SK-N-MC (cell line): Measurements from ENCODE around the gene TXNDC16.

Experiments used
- EZH2 ChIP-seq: fragments of 200-600 bp; sonication (generic); IDR thresholded peaks from one replicate; pipeline ENCODE4 v1.6.1; 2017; ENCODE audit warnings: antibody characterized with exemption
- FOXP2 ChIP-seq: optimal IDR thresholded peaks from 2 replicates; pipeline ENCODE3; 2011; ENCODE audit warnings: mild to moderate bottlenecking, moderate library complexity; ENCODE audit not compliant: insufficient read depth; ENCODE audit errors: extremely low read length, control extremely low read depth
- POLR2AphosphoS5 ChIP-seq: IDR thresholded peaks from 2 replicates; pipeline ENCODE4 v1.6.1; 2012; ENCODE audit warnings: mild to moderate bottlenecking, low read depth, low read length, borderline replicate concordance

DNA sequence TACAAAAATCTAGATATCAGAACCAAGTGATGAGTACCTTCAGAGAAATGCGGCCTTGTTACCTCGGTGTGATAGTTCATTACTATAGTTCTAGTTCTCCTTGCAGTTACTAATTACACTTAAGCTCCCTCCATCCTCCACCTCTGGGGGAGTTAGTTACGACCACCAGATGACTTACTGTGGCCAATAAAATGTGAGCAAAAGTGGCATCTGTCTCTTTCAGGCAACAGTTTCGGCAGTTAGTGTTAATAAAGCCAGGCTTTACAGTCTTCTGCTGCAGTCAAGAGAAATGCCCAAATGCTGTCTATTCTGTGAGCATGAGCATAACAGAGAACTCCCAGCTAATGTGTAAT, 6.0 kb downstream of the TXNDC16 start:
- TF ChIP-seq EZH2 (no peak), FOXP2 (no peak), POLR2AphosphoS5 (no peak)
